ENCODE data around the gene DAW1.

The DAW1 gene

GRCh38 chr2:227884511-227884947 lies 13.1 kb downstream of the DAW1 start:
- DNase-seq (ENCODE audit: low read depth): peak; percentile 27
- H3K4me3 ChIP-seq (ENCODE audit: low read depth, low read length): no peak overlapping the region
- peak; percentile 91 for TF ChIP-seq CTCF (IDR thresholded peaks at IDR 0.05; ENCODE audit: control insufficient read depth, extremely low read depth, insufficient read depth)

DNA sequence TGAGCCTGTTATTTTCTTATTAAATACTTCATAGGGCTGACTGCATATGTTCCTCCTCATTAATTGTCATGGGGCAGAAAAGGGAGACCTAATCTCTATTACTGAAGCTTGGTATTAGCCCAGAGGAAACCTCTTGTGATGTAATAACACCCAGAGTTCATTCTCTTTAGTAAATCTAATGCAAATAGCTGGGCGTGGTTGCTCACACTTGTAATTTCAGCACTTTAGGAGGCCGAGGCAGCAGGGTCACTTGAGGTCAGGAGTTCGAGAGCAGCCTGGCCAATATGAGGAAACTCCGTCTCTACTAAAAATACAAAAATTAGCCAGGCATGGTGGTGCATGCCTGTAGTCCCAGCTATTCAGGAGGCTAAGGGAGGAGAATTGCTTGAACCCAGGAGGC lies 14.7 kb downstream of the DAW1 start:
- no peak for DNase-seq (ENCODE audit: low read depth)
- H3K4me3 ChIP-seq (ENCODE audit: low read depth, low read length): no peak overlapping the region
- no peak for TF ChIP-seq CTCF (IDR thresholded peaks at IDR 0.05; ENCODE audit: control insufficient read depth, extremely low read depth, insufficient read depth)

DNA sequence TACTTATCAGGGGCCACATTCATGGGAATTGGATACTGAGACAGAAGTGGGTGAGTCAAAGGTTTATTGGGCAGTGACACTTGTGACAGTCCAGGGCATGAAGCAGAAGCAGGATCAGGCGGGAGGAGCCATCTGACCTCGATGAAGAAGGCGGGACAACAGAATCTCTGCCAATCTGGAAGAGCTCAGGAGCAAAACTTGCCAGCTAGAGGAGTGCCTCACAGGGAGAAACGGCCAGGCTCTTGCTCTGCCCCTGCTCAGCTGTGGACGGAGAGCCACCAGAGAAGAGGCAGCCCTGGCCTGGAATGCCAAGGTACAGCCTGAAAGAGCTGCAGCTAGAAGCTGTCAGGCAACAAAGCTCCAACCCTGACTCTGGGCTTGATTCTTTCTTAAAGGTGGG lies 16.9 kb downstream of the DAW1 start:
- TF ChIP-seq CTCF (IDR thresholded peaks at IDR 0.05; ENCODE audit: control insufficient read depth, extremely low read depth, insufficient read depth): no peak
- DNase-seq (ENCODE audit: low read depth): peak; percentile 13
- no peak overlapping the region for H3K4me3 ChIP-seq (ENCODE audit: low read depth, low read length)

DNA sequence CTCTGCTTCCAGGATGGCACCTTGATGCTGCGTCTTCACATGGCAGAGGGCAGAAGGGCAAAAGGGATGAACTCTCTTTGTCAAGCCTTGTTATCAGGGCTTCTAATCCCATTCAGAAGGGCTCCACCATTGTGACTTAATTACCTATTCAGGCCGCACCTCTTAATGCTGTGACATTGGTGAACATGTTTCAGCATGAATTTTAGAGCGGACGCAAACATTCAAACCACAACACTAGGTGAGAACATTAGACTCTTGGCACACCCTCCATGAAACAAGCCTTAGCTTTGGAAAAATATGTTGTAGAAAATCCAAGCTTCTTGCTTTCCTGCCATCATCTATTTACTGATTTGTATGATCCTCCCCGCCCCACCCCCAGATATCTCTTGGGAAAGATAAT lies 17.9 kb downstream of the DAW1 start:
- TF ChIP-seq CTCF (IDR thresholded peaks at IDR 0.05; ENCODE audit: control insufficient read depth, extremely low read depth, insufficient read depth): no peak
- no peak for DNase-seq (ENCODE audit: low read depth)
- H3K4me3 ChIP-seq (ENCODE audit: low read depth, low read length): no peak overlapping the region

- no peak overlapping the region for H3K4me3 ChIP-seq (ENCODE audit: low read depth, low read length)
- peak; percentile 48 for TF ChIP-seq CTCF (IDR thresholded peaks at IDR 0.05; ENCODE audit: control insufficient read depth, extremely low read depth, insufficient read depth)
- DNase-seq (ENCODE audit: low read depth): no peak
These were observed 19.2 kb downstream of the DAW1 start for GRCh38 chr2:227890495-227891079.

- TF ChIP-seq CTCF (IDR thresholded peaks at IDR 0.05; ENCODE audit: control insufficient read depth, extremely low read depth, insufficient read depth): no peak
- no peak overlapping the region for H3K4me3 ChIP-seq (ENCODE audit: low read depth, low read length)
- no peak for DNase-seq (ENCODE audit: low read depth)
These were observed 20.2 kb downstream of the DAW1 start for GRCh38 chr2:227891673-227892072.

DNA sequence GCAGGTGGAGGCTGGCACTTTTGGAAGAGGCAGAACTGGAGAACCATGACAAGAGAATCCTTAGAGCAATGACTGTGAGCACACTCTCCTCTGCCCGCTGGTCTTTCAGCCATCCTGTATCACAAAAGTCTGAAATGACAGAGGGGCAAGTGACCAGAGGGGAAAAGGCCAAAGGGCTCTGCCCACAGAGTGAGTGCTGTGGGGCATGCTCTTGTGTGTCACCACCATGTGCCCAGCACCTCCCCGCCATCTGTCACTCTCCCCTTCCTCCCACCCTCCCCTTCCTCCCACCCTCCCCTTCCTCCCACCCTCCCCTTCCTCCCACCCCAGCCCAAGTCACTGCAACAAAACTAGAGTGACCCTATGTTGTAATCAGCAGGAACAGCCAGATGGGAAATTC lies 31.9 kb downstream of the DAW1 start:
- TF ChIP-seq CTCF (IDR thresholded peaks at IDR 0.05; ENCODE audit: control insufficient read depth, extremely low read depth, insufficient read depth): no peak
- DNase-seq (ENCODE audit: low read depth): no peak
- no peak overlapping the region for H3K4me3 ChIP-seq (ENCODE audit: low read depth, low read length)
